ENCODE data around the gene PLEKHG3. TPM values are rescaled to one million over a fixed set of nuclear protein-coding genes. Genes with fewer than 3 reads are reported as not detected.
"Not testable (repeated sequence)": the region's sequence is repeated elsewhere in the genome, so short reads cannot be mapped to it uniquely, and the experiment has no call there.

Gene PLEKHG3
- total RNA-seq, 1 donor from 2014 or later = 16.7 TPM

GRCh38 chr14:64685371-64686281, 18.6 kb upstream of the PLEKHG3 start:
- no peaks in the 10 kb centered on the region for H3K9me3 ChIP-seq (ENCODE audit: control insufficient read depth in 3 of 3, low read length in 3 of 3)
- H3K27ac ChIP-seq (ENCODE audit: low read depth, low read length) = no peak overlapping the region
- H3K36me3 ChIP-seq (ENCODE audit: control insufficient read depth in 3 of 3, insufficient read depth in 3 of 3, low read length in 3 of 3) = no peaks in the 10 kb centered on the region
- H3K4me1 ChIP-seq (ENCODE audit: control insufficient read depth in 3 of 3, insufficient read depth in 3 of 3, low read length in 3 of 3) = peaks cover 14 to 32% (median 31%) of the 10 kb centered on the region in 3 donors
- no peaks in the 10 kb centered on the region for H3K27me3 ChIP-seq (ENCODE audit: control insufficient read depth in 3 of 3, insufficient read depth in 3 of 3, low read length in 3 of 3)
- H3K9ac ChIP-seq (ENCODE audit: low read depth in 1 of 3, low read length in 3 of 3) = peak overlapping the region in 1 of 3 donors; percentile 16
- no peak overlapping the region for H3K4me3 ChIP-seq (ENCODE audit: low read length in 3 of 3)

GRCh38 chr14:64686282-64686615, 18.0 kb upstream of the PLEKHG3 start:
- no peaks in the 10 kb centered on the region for H3K36me3 ChIP-seq (ENCODE audit: control insufficient read depth in 3 of 3, insufficient read depth in 3 of 3, low read length in 3 of 3)

GRCh38 chr14:64688031-64688430, 16.2 kb upstream of the PLEKHG3 start:
- H3K4me3 ChIP-seq (ENCODE audit: low read length in 3 of 3) = no peak overlapping the region
- peaks cover 3 to 17% (median 16%) of the 10 kb centered on the region in 3 donors for H3K4me1 ChIP-seq (ENCODE audit: control insufficient read depth in 3 of 3, insufficient read depth in 3 of 3, low read length in 3 of 3)
- H3K27ac ChIP-seq (ENCODE audit: low read depth, low read length) = no peak overlapping the region
- no peaks in the 10 kb centered on the region for H3K9me3 ChIP-seq (ENCODE audit: control insufficient read depth in 3 of 3, low read length in 3 of 3)
- no peaks in the 10 kb centered on the region for H3K36me3 ChIP-seq (ENCODE audit: control insufficient read depth in 3 of 3, insufficient read depth in 3 of 3, low read length in 3 of 3)
- no peaks in the 10 kb centered on the region for H3K27me3 ChIP-seq (ENCODE audit: control insufficient read depth in 3 of 3, insufficient read depth in 3 of 3, low read length in 3 of 3)
- no peak overlapping the region for H3K9ac ChIP-seq (ENCODE audit: low read depth in 1 of 3, low read length in 3 of 3)

More at GRCh38 chr14:64686282-64686615, 18.0 kb upstream of the PLEKHG3 start:
- no peaks in the 10 kb centered on the region for H3K27me3 ChIP-seq (ENCODE audit: control insufficient read depth in 3 of 3, insufficient read depth in 3 of 3, low read length in 3 of 3)
- no peak overlapping the region for H3K4me3 ChIP-seq (ENCODE audit: low read length in 3 of 3)
- no peak overlapping the region for H3K9ac ChIP-seq (ENCODE audit: low read depth in 1 of 3, low read length in 3 of 3)
- peaks cover 13 to 30% (median 29%) of the 10 kb centered on the region in 3 donors for H3K4me1 ChIP-seq (ENCODE audit: control insufficient read depth in 3 of 3, insufficient read depth in 3 of 3, low read length in 3 of 3)
- H3K9me3 ChIP-seq (ENCODE audit: control insufficient read depth in 3 of 3, low read length in 3 of 3) = no peaks in the 10 kb centered on the region
- no peak overlapping the region for H3K27ac ChIP-seq (ENCODE audit: low read depth, low read length)

- peaks cover 5 to 19% (median 15%) of the 10 kb centered on the region in 3 donors for H3K4me1 ChIP-seq (ENCODE audit: control insufficient read depth in 3 of 3, insufficient read depth in 3 of 3, low read length in 3 of 3)
- H3K9me3 ChIP-seq (ENCODE audit: control insufficient read depth in 3 of 3, low read length in 3 of 3) = no peaks in the 10 kb centered on the region
- H3K36me3 ChIP-seq (ENCODE audit: control insufficient read depth in 3 of 3, insufficient read depth in 3 of 3, low read length in 3 of 3) = no peaks in the 10 kb centered on the region
- no peak overlapping the region for H3K27ac ChIP-seq (ENCODE audit: low read depth, low read length)
- no peaks in the 10 kb centered on the region for H3K27me3 ChIP-seq (ENCODE audit: control insufficient read depth in 3 of 3, insufficient read depth in 3 of 3, low read length in 3 of 3)
- H3K9ac ChIP-seq (ENCODE audit: low read depth in 1 of 3, low read length in 3 of 3) = no peak overlapping the region
- H3K4me3 ChIP-seq (ENCODE audit: low read length in 3 of 3) = no peak overlapping the region
These were observed 15.4 kb upstream of the PLEKHG3 start for GRCh38 chr14:64688811-64689281.

- H3K9ac ChIP-seq (ENCODE audit: low read depth in 1 of 3, low read length in 3 of 3) = no peak overlapping the region
- H3K9me3 ChIP-seq (ENCODE audit: control insufficient read depth in 3 of 3, low read length in 3 of 3) = no peaks in the 10 kb centered on the region
- no peak overlapping the region for H3K27ac ChIP-seq (ENCODE audit: low read depth, low read length)
- no peaks in the 10 kb centered on the region for H3K27me3 ChIP-seq (ENCODE audit: control insufficient read depth in 3 of 3, insufficient read depth in 3 of 3, low read length in 3 of 3)
- H3K4me3 ChIP-seq (ENCODE audit: low read length in 3 of 3) = no peak overlapping the region
- H3K36me3 ChIP-seq (ENCODE audit: control insufficient read depth in 3 of 3, insufficient read depth in 3 of 3, low read length in 3 of 3) = no peaks in the 10 kb centered on the region
- H3K4me1 ChIP-seq (ENCODE audit: control insufficient read depth in 3 of 3, insufficient read depth in 3 of 3, low read length in 3 of 3) = peaks cover 2 to 15% (median 14%) of the 10 kb centered on the region in 3 donors
These were observed 14.9 kb upstream of the PLEKHG3 start for GRCh38 chr14:64689289-64689688.

- peaks cover 2 to 14% (median 12%) of the 10 kb centered on the region in 3 donors for H3K4me1 ChIP-seq (ENCODE audit: control insufficient read depth in 3 of 3, insufficient read depth in 3 of 3, low read length in 3 of 3)
- H3K9me3 ChIP-seq (ENCODE audit: control insufficient read depth in 3 of 3, low read length in 3 of 3) = not testable (repeated sequence)
These were observed 13.6 kb upstream of the PLEKHG3 start for GRCh38 chr14:64690607-64691006.

GRCh38 chr14:64691376-64691775, 12.8 kb upstream of the PLEKHG3 start:
- Histone ChIP-seq H3K27ac (ENCODE audit: low read depth, low read length) (no peak overlapping the region), H3K9me3 (ENCODE audit: control insufficient read depth in 3 of 3, low read length in 3 of 3) (no peaks in the 10 kb centered on the region), H3K36me3 (ENCODE audit: control insufficient read depth in 3 of 3, insufficient read depth in 3 of 3, low read length in 3 of 3) (no peaks in the 10 kb centered on the region), H3K4me1 (ENCODE audit: control insufficient read depth in 3 of 3, insufficient read depth in 3 of 3, low read length in 3 of 3) (peaks cover 2 to 14% (median 12%) of the 10 kb centered on the region in 3 donors), H3K9ac (ENCODE audit: low read depth in 1 of 3, low read length in 3 of 3) (no peak overlapping the region), H3K27me3 (ENCODE audit: control insufficient read depth in 3 of 3, insufficient read depth in 3 of 3, low read length in 3 of 3) (no peaks in the 10 kb centered on the region), H3K4me3 (ENCODE audit: low read length in 3 of 3) (no peak overlapping the region)

More at GRCh38 chr14:64690607-64691006, 13.6 kb upstream of the PLEKHG3 start:
- not testable (repeated sequence) for H3K36me3 ChIP-seq (ENCODE audit: control insufficient read depth in 3 of 3, insufficient read depth in 3 of 3, low read length in 3 of 3); H3K4me3 ChIP-seq (ENCODE audit: low read length in 3 of 3); H3K27me3 ChIP-seq (ENCODE audit: control insufficient read depth in 3 of 3, insufficient read depth in 3 of 3, low read length in 3 of 3); H3K9ac ChIP-seq (ENCODE audit: low read depth in 1 of 3, low read length in 3 of 3); H3K27ac ChIP-seq (ENCODE audit: low read depth, low read length)

GRCh38 chr14:64692189-64692985, 11.8 kb upstream of the PLEKHG3 start:
- Histone ChIP-seq H3K9ac (ENCODE audit: low read depth in 1 of 3, low read length in 3 of 3) (no peak overlapping the region), H3K9me3 (ENCODE audit: control insufficient read depth in 3 of 3, low read length in 3 of 3) (no peaks in the 10 kb centered on the region), H3K27ac (ENCODE audit: low read depth, low read length) (no peak overlapping the region), H3K27me3 (ENCODE audit: control insufficient read depth in 3 of 3, insufficient read depth in 3 of 3, low read length in 3 of 3) (no peaks in the 10 kb centered on the region), H3K4me1 (ENCODE audit: control insufficient read depth in 3 of 3, insufficient read depth in 3 of 3, low read length in 3 of 3) (peaks cover 2 to 14% (median 12%) of the 10 kb centered on the region in 3 donors), H3K4me3 (ENCODE audit: low read length in 3 of 3) (no peak overlapping the region), H3K36me3 (ENCODE audit: control insufficient read depth in 3 of 3, insufficient read depth in 3 of 3, low read length in 3 of 3) (no peaks in the 10 kb centered on the region)

- Histone ChIP-seq H3K9me3 (ENCODE audit: control insufficient read depth in 3 of 3, low read length in 3 of 3) (no peaks in the 10 kb centered on the region), H3K4me3 (ENCODE audit: low read length in 3 of 3) (no peak overlapping the region), H3K4me1 (ENCODE audit: control insufficient read depth in 3 of 3, insufficient read depth in 3 of 3, low read length in 3 of 3) (peaks cover 2 to 14% (median 12%) of the 10 kb centered on the region in 3 donors), H3K9ac (ENCODE audit: low read depth in 1 of 3, low read length in 3 of 3) (no peak overlapping the region), H3K36me3 (ENCODE audit: control insufficient read depth in 3 of 3, insufficient read depth in 3 of 3, low read length in 3 of 3) (no peaks in the 10 kb centered on the region), H3K27me3 (ENCODE audit: control insufficient read depth in 3 of 3, insufficient read depth in 3 of 3, low read length in 3 of 3) (no peaks in the 10 kb centered on the region), H3K27ac (ENCODE audit: low read depth, low read length) (no peak overlapping the region)
These were observed 11.0 kb upstream of the PLEKHG3 start for GRCh38 chr14:64692986-64693809.

Data from skeletal muscle tissue (tissue), 4 donors.